ENCODE measurements around the gene SDR39U1.

Gene SDR39U1

DNA sequence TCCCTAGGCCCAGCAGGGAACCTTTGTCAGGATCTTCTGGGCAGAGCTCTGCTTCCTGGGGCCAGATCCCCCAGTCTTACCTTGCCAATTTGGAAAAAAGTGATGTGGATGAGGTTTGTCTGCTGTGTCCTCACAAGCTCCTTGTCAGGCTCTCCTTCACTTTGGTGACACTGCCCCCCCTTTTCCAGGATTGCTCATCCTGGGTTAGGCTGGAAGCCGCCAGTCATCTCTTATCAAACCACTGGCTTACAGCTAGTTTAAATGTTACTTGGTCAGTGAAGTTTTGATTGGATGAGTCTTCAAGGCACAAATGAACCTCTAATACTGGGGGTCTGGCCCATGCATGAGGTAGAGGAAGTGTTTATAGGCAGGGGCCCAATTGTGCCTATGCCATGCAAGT is 28.5 kb downstream of the SDR39U1 start:
- TF ChIP-seq, protein P1, sequence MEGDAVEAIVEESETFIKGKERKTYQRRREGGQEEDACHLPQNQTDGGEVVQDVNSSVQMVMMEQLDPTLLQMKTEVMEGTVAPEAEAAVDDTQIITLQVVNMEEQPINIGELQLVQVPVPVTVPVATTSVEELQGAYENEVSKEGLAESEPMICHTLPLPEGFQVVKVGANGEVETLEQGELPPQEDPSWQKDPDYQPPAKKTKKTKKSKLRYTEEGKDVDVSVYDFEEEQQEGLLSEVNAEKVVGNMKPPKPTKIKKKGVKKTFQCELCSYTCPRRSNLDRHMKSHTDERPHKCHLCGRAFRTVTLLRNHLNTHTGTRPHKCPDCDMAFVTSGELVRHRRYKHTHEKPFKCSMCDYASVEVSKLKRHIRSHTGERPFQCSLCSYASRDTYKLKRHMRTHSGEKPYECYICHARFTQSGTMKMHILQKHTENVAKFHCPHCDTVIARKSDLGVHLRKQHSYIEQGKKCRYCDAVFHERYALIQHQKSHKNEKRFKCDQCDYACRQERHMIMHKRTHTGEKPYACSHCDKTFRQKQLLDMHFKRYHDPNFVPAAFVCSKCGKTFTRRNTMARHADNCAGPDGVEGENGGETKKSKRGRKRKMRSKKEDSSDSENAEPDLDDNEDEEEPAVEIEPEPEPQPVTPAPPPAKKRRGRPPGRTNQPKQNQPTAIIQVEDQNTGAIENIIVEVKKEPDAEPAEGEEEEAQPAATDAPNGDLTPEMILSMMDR (IDR thresholded peaks at IDR 0.05; ENCODE audit: low read length, missing control alignments): no peak
- DNase-seq (ENCODE audit: low read depth): no peak
- no peak overlapping the region for H3K4me3 ChIP-seq (replicated peaks; ENCODE audit: low read depth, low read length)

GRCh38 chr14:24411443-24412389 is 30.9 kb downstream of the SDR39U1 start:
- no peak overlapping the region for H3K4me3 ChIP-seq (replicated peaks; ENCODE audit: low read depth, low read length)
- DNase-seq (ENCODE audit: low read depth): peak; percentile 79
- TF ChIP-seq, protein P1 (IDR thresholded peaks at IDR 0.05; ENCODE audit: low read length, missing control alignments): peak; percentile 82

DNA sequence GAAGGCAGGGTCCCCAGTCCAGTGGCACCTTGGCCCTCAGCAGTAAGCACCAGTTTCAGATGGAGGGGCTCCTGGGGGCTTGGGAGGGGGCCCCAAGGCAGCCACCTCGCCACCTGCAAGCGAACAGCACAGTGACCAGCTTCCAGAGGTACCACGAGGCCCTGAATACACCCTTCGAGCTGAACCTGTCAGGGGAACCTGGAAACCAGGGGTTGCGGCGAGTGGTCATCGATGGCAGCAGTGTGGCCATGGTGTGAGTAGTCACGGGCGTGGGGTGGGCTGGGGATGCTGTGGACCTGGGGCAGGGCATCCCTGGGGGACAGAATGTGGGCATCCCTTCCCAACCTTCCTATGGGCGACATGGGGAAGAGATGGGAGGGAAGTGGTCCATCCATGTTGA is 32.6 kb downstream of the SDR39U1 start:
- no peak for DNase-seq (ENCODE audit: low read depth)
- TF ChIP-seq, protein P1 (IDR thresholded peaks at IDR 0.05; ENCODE audit: low read length, missing control alignments): no peak

DNA sequence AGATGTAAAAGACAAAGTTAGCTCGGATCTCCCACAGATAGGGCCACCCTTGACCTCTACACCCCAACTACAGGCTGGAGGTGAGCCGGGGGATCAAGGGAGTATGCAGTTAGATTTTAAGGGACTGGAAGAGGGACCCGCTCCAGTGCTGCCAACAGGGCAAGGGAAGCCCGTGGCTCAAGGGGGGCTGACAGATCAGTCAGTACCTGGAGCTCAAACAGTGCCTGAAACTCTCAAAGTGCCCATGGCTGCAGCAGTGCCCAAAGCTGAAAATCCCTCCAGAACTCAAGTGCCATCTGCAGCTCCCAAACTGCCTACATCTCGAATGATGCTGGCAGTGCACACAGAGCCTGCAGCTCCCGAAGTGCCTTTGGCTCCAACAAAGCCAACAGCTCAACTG is 33.4 kb downstream of the SDR39U1 start:
- TF ChIP-seq, protein P1 (IDR thresholded peaks at IDR 0.05; ENCODE audit: low read length, missing control alignments): no peak
- DNase-seq (ENCODE audit: low read depth): no peak

More for the DNA sequence above, 32.6 kb downstream of the SDR39U1 start:
- H3K4me3 ChIP-seq (replicated peaks; ENCODE audit: low read depth, low read length): no peak overlapping the region

GRCh38 chr14:24408764-24409163 is 33.8 kb downstream of the SDR39U1 start:
- H3K4me3 ChIP-seq (replicated peaks; ENCODE audit: low read depth, low read length): no peak overlapping the region
- TF ChIP-seq, protein P1 (IDR thresholded peaks at IDR 0.05; ENCODE audit: low read length, missing control alignments): no peak
- DNase-seq (ENCODE audit: low read depth): no peak

More for the DNA sequence above, 33.4 kb downstream of the SDR39U1 start:
- H3K4me3 ChIP-seq (replicated peaks; ENCODE audit: low read depth, low read length): no peak overlapping the region

DNA sequence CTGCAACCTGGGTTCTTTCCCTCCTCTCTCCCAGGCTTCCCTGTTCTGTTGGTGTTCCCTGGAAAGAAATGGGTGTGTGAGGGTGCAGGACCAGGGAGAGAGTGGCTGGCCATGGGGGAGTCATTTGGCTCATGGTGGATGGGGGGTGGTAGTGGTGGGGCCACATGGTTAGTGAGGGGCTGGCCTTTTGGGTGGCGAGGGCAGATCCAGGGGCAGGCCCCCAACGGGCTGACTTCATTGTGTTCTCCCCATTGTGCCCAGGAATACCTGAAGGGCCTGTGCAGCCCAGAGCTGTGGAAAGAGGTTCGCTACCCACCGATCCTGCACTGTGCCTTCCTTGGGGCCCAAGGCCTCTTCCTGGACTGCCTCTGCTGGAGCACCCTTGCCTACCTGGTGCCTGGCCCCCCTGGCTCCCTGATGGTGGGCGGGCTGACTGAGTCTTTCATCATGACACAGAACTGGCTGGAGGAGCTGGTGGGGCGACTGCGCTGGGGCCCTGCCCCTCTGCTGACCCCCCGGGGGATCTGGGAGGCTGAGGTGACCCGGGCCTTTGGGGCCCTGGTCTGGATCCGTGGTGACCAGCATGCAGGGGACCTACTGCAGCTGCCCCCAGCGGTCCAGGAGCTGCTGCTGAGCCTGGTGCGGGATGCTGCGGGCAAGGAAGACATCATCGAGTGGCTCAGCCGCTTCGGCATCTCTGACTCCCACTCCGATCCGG is 34.8 kb downstream of the SDR39U1 start:
- no peak overlapping the region for H3K4me3 ChIP-seq (replicated peaks; ENCODE audit: low read depth, low read length)
- no peak for DNase-seq (ENCODE audit: low read depth)

More for the DNA sequence above, 34.8 kb downstream of the SDR39U1 start:
- TF ChIP-seq, protein P1 (IDR thresholded peaks at IDR 0.05; ENCODE audit: low read length, missing control alignments): no peak

Data from fibroblast of pulmonary artery (primary cell).